KG1 (cell line): ENCODE data around the gene C1R.
A peak's percentile ranks its signal among the peaks of the same experiment; 100 is the strongest.
"Not testable (repeated sequence)": the region's sequence is repeated elsewhere in the genome, so short reads cannot be mapped to it uniquely, and the experiment has no call there.

Source experiments
- DNase-seq: peaks from one replicate; lab custom pipeline; 2025; lab: John Stamatoyannopoulos, UW

Gene C1R

GRCh38 chr12:7120166-7120565 lies 27.9 kb upstream of the C1R start:
- no peak for DNase-seq

GRCh38 chr12:7118881-7119280 lies 26.6 kb upstream of the C1R start:
- no peak for DNase-seq

DNA sequence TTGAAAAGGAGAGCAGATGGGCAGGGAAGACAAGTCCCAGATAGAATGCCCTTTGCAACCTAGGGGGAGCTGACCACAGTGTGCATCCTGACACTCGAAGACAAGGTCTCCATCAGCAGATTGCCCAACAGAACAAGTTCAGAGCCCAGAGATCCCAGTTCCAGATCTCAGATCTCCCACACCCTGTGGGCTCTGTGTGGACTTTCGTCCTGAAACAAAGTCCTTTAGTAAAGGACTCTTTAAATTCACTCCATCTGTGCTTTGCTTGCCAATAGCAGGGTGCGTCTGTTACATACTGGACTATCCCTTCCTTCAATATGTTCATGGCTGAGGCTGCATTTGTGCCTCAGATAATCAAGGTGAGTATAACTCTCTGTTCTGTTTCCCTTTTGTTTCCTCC lies 25.4 kb upstream of the C1R start:
- no peak for DNase-seq

DNA sequence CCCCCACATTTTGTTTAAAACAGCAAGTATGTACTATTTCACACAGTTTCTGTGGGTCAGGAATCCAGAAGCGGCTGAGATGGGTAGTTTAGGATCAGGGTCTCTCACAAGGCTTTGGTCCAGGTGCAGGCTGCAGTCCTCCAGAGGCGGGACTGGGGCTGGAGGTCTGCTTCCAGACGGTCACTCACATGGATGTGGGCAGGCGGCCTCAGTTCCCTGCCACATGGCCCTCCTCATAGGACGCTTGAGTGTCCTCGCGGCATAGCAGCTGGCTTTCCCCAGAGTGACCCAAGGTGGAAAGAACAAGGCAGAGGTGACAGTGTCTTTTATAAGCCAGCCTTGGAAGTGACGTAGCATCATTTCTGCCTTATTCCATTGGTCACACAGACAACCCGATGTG lies 24.7 kb upstream of the C1R start:
- no peak for DNase-seq

- no peak for DNase-seq
Measured at GRCh38 chr12:7116196-7116595, 24.0 kb upstream of the C1R start.

DNA sequence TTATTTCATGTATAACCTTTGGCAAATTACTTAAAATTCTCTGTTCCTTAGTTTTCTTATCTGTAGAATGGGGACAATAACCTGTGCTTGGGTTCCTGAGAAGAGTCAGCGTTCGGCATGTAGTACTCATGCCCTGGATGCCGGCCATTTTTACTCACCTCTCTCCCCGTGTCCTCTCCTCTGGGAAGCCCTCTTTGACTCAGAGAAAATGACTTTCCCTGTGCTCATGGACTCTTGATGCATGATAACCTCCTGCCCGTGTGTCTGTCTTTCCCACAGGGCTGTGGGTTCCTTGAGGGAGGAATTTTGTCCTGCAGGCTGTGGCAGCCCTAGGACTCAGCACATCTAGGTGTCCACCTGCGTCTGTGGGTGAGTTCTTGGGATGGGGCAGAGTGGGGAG lies 22.6 kb upstream of the C1R start:
- DNase-seq: no peak

DNA sequence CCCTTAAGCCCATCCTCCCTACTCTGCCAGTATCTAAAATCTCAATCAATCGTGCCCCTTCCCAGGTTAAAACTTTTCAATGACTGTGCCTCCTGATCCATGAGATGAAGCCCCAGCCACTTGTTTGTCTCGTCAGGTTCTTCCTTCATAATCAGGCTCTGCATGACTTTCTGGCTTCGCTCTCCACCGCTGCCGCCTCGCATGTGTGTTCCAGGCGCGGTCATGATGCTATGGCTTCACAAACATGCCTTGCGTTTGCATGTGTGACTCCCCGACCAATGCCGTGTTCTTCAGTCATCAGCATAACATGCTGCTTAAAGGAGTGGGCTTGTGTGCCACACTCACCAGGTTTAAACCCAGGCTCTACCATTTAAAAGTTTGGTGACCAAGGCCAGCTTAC lies 21.8 kb upstream of the C1R start:
- no peak for DNase-seq

DNA sequence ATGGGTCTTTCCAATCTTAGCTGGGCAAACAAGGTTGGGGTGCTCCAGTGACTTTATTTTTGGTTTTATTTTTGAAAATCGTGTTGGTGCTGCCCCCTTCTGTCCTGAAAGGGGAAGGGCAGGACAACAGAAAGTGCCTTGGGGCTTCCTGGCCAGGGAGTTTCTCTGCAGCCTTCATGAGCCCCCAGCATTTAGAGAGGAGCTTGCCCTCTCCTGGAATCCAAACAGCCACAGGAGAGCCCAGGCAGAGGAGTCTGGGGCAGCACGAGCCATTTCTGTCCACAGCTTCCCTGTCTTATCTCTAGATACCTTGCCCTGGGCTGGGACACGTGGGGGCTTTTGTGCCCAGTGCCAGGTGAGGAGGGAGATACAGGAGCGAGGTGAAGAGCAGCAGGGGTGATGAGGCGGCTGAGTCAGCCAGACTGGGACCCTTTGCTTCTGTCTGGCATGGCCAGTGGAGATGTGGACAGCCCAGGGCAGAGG lies 21.2 kb upstream of the C1R start:
- DNase-seq: peak; percentile 12

DNA sequence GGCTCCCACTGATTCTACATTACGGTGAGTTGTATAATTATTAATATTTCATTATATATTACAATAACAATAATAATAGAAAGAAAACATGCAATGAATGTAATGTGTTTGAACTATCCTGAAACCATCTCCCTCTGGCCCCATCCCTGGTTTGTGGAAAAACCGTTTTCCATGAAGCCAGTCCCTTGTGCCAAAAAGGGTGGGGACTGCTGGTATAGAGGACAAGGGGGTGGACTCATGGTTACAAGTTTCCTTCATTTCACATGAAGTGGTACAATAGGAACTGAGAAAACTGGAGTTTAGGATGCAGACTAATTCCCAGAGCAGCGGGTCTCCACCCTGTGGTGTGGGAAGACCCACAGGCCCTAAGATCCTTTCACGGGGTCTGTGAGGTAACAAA lies 19.8 kb upstream of the C1R start:
- DNase-seq: no peak

- no peak for DNase-seq
Measured at GRCh38 chr12:7110661-7111060, 18.4 kb upstream of the C1R start.

DNA sequence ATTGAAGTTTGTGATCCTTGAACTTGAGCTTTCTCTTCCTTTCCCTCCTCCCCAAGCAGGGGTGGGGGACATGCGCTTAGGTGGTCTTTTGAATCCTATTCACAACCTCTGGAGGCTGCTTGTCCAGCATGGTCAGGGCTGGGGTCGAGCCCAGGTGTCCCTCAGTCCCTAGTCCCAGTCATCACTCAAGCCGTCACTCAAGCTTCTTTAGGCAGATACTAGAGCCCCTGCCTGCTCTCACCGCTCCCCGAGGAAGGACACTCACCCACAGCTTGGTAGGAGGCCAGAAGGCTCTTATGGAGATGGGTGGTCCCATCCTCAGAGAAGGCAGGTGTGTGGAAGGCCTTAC lies 17.3 kb upstream of the C1R start:
- DNase-seq: no peak

GRCh38 chr12:7108796-7109571 lies 16.7 kb upstream of the C1R start, which contains the start of gene C1RL:
C1RL (minus strand) TSS chr12:7109214; CDS start chr12:7109180, 34 bp downstream.
- peak; percentile 57 for DNase-seq

DNA sequence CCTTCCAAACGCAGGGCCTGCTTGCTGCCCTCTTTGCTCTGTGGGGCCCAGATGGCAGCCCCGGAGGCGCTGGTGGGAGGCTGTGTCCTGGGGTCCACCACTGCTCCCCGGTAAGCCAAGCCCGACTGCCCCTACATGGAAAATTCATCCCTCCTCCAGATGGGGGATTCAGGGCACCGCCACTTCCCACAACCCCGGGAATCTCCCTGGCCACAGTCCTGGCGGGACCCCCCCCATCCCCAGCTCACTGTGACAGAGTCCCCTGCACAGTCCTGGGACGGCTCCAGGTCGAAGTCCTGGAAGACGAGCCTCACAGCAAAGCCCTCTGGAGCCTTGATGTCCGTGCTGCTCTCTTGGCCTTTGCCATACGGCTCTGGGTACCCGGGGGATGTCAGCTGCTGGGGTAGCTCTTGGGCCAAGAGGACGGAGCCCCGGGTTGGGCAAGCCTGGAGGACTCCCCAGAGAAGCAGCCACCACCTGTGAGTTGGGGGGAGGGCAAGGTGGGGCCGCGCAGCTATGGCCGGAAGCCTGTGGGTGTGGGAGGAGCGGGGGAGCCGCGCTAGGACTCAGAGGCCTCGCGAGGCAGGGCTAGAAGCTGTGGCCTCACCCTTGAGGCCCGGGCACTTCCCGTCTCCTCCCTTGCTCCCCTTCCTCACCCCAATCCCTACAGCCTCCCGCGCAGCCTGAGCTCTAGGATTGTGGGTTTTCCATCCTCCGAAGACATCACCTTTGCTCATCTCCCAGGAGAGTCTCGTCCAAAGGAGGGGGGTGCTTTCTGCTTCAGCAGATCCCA lies 16.0 kb upstream of the C1R start:
- DNase-seq: peak; percentile 76

DNA sequence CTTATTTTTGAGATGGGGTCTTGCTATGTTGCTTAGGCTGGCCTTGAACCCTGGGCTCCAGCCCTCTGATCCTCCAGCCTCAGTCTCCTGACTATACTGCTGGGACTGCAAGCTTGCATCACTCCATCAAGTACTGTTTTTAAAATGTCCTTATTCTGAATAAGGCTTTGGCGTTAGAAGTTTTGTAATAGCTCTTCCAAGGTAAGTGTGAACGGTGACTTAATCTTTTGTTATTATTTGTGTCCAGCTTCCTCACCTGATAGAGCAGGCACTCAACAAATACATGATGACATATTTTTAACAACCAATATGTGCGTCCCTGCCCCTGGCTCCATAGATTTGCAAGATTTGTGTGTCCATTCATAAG lies 15.4 kb upstream of the C1R start:
- no peak for DNase-seq

DNA sequence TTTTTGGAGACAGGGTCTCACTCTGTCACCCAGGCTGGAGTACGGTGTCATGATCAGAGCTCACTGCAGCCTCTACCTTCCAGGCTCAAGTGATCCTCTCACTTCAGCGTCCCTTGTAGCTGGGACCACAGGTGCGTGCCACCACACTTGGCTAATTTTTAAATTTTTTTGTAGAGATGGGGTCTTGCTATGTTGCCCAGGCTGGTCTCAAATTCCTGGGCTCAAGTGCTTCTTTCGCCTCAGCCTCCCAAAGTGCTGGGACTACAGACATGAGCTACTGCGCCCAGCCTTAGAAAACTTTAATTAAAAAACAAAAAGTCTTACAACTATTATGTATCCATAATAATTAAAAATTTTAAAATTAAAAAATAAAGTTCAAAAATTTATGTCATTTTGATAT lies 14.9 kb upstream of the C1R start:
- DNase-seq: not testable (repeated sequence)

- DNase-seq: no peak
Measured at GRCh38 chr12:7106082-7106481, 13.8 kb upstream of the C1R start.

DNA sequence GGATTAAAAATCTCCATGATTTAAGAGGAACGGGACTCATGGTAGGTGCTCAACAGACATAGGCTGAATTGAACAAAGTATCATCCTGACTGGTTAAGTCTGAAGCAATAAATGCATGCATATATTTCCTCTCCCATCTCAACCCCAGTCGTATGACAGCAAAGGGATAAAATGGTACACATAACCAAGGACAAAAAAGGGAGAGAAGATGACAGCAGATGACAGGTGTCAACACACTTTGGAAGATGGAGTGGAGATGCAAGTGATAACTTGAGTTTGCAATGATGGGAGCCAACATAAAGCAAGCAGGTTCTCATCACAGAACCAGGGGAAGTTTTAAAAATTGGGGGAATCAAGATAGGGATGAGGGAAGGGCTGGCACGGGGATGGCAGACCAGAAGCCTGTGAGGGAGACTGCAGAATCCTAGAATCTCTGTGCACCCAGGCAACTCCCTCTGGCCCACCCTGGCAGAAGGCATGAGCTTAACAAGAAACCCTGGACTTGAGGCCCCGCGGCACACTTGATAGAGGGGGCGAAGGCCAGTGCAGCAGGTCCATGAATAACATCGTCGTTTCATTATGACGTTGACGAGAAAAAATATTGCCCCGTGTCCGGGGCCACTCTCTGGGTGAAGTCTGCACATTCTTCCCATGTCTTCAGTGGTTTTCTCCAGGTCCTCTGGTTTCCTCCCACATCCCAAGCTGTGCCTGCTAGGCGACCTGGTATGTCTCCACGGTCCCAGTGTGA lies 11.8 kb upstream of the C1R start:
- no peak for DNase-seq

DNA sequence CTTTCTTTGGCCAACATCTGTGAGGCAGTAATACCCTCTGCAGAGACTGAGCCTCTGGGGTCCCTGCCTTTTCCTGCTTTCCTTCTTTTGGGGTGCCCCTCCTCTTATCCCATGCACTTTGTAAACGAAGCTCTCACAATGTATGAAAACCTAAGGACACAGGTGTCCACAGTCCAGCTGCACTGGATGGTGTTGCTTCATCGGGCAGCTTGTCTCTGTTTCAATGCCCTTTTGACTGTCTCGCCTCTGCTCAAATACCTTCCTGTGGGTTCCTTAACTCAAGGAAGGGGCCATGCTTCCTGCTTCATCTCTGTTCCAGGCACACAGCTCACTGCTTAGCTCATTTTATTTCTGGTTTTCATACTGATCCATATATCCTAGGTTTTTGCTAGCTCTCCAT lies 10.3 kb upstream of the C1R start:
- DNase-seq: no peak

DNA sequence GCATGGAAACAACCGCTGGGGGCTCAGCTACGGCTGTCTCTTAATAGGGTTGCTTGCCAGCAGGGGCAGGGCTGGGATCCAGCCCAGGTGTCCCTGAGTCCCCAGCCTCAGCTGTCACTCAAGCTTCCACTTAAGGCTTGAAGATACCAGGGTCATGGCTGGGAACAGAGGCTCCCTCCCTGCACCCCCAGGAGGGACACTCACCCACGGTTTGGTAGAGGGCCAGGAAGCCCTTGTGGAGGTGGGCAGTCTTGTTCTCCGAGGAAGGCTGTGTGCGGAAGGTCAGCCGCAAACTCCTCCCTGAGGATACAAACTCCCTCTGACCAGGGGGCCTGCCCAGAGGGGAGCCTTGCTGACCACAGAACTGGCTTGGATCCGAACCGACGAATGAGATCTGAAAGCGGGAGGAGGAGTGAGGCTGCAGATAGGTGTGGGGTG lies 9.5 kb upstream of the C1R start:
- DNase-seq: no peak

DNA sequence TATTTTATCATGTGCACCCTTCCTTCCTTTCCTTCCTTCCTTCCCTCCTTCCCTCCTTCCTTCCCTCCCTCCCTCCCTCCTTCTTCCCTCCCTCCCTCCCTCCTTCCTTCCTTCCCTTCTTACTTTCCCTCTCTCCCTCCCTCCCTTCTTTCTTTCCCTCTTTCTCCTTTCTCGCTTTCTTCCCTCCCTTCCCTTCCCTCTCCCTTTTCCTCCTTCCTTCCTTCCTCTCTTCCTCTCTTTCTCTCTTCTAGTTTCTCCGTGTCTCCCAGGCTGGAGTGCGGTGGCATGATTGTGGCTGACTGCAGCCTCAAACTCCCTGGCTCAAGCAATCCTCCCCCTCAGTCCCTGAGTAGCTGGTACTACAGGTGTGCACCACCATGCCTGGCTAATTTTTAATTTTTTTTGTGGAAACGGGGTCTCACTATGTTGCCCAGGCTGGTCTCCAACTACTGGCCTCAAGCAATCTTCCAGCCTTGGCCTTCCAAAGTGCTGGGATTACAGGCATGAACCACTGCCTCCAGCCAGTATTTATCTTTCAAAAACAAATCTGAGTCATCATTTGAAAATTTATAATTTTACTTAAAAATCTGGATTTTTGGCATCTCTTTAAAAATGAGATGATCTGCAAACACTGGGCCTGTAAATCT lies 8.9 kb upstream of the C1R start:
- DNase-seq: no peak

DNA sequence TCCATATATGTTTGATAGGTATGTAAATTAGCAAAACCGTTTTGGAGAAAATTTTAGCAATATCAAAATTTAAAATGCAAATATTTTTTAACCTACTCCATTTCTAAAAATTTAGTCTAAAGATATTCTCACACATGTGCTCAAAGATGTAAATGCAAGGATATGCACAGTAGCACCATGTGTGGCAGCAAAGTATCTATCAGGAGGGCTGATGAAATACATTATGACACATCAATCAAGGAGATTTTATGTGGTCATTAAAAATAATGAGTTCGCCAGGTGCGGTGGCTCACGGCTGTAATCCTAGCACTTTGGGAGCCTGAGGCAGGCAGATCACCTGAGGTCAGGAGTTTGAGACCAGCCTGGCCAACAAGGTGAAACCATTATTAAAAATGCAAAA lies 8.0 kb upstream of the C1R start:
- no peak for DNase-seq

GRCh38 chr12:7099290-7099996 lies 7.2 kb upstream of the C1R start:
- DNase-seq: no peak
